GM19395 (cell line): ENCODE data around the gene KRT5.

ENCODE experiments used
- ATAC-seq: cut with Tn5 transposase; IDR thresholded peaks from one replicate; pipeline ENCODE4 v1.9.1; 2021; ENCODE audit warnings: mild to moderate bottlenecking, moderate library complexity; ENCODE audit not compliant: unreplicated experiment

KRT5 gene

DNA sequence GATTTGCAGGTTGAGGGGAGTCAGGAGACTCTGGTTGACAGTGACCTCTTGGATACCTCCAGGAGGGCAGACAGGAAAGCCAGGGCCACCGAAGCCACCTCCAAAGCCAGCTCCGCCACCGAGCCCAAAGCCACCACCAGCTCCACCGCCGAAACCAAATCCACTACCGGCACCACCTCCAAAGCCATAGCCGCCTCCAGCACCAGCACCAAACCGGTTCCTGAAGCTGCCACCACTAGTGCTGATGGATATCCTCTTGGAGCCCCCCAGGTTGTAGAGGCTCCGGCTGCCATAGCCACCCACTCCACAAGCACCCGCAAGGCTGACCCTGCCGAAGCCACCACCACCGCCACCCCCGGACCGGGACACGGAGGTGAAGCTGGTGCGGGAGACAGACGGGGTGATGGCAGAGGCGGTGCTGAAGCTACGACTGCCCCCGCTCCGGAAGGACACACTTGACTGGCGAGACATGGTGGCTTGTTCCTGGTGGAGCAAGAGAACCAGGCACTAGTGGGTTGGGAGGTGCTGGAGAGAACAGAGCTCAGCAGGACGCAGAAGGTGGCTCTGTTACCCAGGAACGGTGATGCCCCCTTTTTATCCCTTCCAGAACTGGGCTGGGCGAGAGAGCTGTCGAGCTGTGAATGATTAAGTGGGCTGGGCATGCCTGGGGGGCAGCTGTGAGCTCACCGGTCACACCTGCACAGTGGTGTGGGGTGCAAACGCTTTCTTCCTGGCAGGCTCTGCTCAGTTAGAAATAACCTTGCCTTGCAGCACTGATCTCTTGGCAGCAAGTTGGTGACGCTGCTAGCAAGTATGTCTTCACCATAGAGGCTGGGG lies at the start of gene KRT5:
TSS of gene KRT5 (minus strand) at position 569 of the 837 bp plus-strand sequence. CDS start at position 471, 98 bp downstream.
- no peak for ATAC-seq

DNA sequence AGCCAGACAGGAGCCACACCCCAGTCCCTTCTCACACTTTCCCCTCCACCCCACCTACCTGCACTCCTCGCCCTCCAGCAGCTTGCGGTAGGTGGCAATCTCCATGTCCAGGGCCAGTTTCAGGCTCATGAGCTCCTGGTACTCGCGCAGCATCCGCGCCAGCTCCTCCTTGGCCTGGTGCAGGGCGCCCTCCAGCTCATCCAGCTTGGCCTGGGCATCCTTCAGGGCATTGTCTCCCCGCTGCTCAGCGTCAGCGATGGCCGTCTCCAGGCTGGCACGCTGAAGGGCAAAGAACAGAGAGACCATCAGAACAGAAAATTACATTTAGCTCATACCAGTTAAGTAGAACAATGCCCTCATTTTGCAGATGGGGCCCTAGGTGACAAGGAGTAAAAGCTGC lies 47.9 kb upstream of the KRT5 start:
- ATAC-seq, result no peak

DNA sequence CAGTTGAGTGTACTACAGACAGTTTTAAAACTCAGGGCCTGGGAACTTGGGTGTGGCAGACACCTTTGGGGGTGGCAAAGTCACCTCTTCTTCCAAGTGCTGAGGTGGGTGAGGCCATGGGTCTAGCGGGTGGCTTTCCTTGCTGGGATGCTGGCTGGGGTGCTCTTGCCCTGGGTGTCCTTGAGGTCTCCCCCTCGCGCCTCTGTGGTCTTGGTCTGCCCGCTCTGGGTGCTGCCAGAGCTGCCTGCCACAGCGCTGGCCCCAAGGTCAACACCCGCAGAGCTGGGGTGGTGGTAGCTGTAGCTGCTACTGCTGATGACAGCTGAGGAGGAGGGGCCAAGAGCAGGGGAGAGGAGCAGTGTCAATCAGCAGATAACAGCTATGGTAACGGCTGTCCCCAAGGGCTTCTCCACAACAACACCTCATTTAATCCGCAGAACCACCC lies 46.7 kb upstream of the KRT5 start:
- ATAC-seq, result no peak

DNA sequence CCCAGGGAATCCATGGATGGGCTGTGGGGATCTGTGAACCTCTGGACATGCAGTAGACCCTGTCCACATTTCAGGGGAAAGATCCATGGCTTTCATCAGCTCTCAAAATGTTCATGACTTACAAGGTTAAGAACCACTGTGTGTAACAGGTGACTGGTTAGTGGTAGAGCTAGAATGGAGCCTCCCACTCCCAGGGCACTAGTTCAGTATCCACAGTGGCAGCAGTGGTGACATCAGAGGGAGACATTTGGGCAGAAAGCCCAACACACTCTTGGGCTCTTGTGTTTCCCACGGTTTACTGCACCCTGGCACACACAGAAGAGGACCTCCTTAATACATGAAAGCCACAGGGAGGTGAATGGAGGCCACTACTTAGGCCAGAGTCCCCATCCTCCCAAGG lies 44.4 kb upstream of the KRT5 start:
- ATAC-seq, result no peak

DNA sequence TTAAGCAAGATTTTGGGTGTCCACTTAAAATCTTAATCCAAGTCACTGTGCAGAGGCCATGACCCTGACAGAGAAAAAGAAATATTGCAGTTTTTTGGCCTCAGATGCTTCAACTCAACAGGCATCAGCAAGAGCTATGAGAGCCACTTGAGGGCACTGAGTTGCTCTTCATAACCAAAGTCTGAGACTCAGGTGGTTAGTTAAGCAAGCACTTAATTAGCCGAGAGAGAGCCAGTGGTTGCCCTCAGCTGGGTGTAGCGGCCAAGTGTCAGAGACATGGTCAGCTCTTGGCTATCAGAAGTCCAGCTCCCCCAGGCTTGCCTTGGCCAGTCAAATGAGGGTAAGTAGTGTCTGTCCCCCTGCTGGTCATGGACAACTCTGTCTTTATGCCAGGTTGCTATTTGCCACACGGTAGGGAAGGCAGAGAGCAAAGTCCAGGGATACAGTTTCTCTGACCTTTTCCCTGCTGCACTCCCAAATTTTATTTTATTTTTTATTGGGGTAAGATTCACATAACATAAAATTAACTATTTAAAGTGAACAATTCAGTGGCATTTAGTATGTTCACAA lies 41.8 kb upstream of the KRT5 start:
- ATAC-seq, result no peak

DNA sequence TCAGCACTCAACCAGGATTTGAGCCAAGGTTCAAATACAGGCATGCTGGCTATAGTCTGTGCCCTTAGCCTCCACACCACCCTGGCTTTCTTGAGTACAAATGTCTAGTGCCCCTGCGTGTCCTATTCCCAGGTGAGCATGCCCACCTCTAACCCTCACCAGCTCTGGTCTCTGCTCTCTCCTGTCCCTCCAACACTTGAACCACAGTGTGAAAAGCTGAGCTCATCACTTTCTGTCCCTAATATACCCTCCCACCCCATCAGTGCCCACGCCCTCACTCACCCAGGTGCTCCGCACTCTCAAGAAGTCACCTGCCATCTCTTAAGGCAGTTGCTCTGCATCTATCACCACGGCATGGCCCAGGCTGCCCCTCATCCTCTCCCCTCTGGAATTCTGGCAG lies 39.8 kb upstream of the KRT5 start:
- no peak for ATAC-seq

DNA sequence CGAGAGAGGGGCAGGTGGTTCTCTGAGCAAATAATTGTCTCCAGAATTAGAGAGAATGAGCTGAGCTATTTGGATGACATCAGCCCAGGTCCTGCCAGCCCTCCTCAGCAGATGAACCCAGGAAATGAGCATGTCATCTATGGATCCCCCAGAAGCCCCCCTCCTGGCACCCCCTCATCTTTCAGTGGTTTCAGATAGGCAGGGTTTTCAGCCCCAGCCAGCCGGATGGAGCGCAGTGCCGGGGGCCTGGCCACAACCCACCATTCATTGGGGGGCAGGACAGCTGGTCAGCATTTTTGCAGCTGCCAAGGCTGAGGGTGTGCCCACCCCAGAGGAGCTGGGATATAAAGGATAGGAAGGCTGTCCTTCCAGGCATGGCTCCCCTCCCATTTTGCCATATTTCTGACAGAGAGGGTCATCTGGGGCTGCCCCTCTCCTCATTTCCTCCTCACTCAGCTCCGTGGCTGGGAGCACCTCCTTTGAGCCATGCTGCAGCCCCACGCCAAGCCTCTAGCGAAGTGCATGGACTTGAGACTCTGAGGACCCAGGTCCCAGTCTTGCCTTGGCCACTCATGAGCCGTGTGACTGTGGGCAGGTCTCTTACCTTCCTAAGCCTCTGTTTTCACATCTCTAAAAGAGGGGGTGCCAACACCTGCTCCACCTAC lies 38.7 kb upstream of the KRT5 start:
- no peak for ATAC-seq

DNA sequence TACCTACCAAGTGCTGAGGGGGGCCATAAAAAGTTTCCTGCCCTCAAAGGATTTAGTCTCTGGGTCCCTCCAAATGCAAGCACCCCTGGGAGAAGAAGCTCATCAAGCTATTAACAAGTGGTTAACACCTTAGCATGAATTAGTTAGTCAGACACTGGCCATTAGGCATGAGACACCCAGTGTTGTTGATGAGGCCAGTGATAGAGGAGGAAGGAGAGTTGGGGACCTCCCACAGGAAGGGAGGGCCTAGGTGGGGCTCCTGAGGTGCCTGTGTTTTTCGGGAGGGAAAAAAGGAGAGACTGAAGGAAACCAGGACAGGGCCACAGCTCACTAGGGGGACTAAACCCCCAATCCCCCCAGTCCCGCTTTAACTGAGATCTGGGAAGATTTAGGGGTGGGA lies 37.3 kb upstream of the KRT5 start:
- no peak for ATAC-seq

DNA sequence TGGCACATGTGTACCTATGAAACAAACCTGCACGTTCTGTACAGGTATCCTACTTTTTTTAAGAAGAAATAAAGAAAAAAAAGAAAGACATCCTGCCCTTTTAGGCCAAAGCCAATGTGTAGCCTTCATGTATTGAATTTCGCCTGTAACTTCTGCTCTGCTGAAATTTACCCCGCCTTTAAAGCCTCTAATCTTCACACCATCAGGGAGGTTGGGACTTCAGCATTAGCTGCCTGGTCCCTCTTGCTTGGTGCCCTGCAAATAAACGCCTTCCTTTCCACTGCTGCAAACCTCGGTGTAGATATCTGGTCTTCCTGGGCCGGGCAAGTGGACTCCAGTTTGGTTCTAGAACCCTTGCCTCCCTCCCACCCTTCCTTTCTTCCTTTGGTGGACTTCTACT lies 35.4 kb upstream of the KRT5 start:
- ATAC-seq, result no peak

DNA sequence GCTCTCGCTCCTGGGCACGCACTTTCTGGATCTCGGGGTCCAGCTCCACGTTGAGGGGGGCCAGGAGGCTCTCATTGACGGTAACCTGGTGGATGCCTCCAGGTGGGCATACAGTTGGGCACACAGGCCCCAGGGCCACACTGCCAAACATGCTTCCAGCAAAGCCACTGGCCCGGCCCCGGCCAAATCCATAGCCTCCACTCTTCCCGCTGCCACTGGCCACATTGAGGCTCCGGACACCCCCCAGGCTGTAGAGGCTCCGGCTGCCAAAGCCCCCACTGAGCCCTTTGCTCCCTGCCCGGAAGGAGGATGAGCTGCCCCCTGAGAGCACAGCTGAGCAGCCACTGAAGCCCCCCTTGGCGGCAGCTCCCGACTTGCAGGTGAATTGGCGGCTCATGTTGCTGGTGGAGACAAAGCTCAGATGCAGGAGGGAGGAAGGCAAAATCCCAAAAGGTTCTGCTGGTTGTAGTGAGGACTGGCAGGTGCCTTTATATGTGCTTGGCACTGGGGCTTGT lies 32.5 kb upstream of the KRT5 start, which contains the start of gene KRT71:
TSS of gene KRT71 (minus strand) at position 465 of the 515 bp plus-strand sequence. CDS start at position 397, 68 bp downstream.
- no peak for ATAC-seq

DNA sequence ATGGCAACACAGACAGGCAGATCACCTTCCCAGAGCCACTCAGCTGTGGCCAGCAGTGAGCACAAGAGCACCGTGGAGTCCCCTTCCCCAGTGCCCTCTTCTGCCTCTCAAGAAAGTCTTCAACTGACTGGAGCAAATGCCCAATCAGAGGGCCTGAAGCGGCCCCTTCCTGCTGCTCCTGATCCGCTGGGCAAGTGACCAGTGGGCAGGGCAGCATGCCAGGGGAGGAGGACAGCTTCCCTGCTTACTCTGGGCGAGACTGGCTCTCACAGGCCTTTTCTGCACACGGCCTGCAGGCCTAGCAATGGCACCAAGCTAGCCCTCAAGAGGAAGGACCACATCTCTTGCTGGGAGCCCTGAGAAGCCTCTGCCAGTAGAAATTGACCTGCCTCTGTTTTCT lies 31.9 kb upstream of the KRT5 start:
- ATAC-seq, result no peak

DNA sequence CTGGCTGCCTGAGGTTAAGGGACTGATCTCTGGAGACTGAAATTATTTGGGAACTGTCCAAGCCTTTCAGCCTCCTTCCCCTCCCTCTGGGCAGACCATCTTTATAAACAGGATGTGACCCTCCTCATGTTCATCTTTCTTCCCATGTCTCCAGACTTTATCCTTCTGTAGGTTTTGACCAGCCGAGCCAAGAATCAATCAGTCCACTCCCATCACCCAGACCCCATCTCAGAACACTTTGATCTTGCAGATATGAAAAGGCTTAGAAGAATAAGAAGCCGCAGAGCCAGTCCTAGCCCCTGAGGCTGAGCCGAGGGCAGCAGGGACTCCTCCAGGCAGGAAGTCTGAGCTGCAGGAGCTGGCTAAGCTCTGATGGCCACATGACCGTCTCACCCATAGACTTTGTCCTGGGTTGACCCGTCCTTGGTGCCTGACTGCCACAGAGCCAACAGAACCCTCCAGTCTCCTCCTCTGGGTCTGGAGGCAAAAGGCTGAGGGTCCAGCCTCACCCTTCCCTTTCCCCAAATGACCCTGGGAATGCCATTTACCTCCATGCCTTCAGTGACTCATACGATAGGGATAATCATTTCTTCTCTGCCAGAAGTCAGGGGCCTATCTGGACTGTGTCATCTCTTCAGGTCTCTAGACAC lies 31.1 kb upstream of the KRT5 start:
- ATAC-seq, result no peak

DNA sequence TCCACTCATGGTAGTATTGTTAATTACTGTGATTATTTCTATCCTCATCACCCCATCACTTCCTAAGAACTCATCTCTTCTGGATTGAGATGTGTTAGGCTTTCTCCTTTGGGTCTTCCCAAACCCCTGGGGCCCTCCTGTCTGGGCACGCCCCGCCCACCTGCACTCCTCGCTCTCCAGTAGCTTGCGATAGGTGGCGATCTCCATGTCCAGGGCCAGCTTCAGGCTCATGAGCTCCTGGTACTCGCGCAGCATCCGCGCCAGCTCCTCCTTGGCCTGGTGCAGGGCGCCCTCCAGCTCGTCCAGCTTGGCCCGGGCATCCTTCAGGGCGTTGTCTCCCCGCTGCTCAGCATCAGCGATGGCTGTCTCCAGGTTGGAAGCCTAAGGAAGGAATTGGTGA lies 25.9 kb upstream of the KRT5 start:
- no peak for ATAC-seq

DNA sequence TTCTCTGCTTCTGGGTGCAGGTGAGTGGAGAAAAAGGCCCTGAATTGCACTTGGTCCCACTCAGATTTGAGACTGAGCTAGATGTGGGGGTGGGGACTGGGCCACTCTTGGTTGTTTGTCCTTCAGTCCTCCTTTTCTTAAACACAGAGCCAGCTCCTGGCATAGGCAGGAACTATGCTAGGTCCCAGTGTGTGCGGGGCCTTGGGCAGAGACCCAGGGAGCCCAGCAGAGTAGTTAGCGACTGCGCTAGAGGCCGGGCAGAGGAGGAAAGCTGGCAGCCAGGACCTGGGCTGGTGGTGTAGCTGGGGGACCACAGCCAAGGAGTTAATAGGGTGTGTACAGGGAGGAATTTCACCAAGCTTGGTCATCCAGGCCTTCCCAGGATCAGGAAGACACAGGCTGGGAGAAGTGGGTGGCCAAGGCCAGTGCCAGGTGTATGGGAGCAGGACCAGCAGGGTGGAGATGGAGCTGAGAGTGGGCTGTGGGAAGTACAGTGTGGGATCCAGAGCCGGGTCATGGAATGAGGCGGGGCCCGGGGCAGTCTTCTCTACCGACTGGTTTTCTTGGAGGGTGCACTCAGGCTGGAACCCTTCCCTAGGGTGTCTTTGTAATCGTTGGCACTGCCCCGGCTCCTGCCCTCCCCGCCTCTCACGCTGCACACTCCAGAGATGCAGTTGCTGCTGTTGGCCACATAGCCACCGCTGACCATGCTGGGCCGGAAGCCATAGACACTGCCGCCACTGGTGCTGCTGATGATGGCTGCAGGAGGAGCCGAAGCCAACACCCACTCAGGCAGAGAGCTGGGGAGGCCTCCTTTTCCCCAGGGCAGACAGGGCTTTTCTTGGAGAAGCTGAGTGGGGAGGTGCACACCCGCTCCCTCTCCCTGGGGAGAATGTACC lies 24.0 kb upstream of the KRT5 start:
- ATAC-seq, result no peak

DNA sequence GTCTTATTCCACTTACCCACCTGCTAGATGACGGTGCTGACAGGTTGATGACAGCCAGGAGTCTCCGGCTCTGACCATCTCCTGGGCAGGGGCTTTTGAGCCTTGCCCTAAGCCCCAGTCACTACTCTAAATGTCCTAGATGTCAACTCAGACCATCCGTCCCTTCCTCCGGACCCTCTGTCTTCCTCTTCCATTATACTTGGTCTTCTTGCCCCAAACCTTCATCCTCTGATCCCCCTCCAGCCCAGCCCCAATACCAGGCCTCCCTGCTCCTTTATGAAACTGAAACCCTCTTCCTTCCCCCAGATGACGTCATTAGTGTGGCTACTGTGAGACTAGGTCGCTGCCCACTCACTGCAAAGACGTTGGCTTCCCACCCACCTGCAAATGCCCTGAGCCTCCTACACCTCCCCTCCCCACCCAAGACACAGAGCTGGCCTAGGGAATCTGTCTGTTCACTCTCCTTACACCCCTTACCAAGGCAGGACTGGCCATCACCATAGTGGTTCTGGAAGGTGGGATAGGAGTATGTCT lies 22.7 kb upstream of the KRT5 start:
- ATAC-seq, result no peak

DNA sequence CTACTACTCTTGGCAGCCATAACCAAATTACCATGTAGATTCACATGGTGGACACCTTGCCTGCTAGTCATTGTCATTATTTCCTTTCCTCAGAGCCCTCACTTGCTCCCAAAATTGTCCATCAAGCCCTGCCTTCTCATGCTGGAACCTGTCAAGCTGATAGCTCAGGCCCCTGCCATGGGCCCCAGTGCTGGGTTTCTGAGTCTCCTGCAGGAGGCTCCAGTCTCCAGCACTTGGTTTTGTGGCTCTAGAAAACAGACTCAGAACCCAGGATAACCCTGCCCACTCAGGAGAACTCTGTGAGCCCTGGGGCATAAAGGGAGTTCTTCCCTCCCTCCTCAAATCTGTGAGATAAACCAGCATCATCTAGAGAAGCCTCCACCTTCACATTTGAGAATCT lies 22.0 kb upstream of the KRT5 start:
- no peak for ATAC-seq

DNA sequence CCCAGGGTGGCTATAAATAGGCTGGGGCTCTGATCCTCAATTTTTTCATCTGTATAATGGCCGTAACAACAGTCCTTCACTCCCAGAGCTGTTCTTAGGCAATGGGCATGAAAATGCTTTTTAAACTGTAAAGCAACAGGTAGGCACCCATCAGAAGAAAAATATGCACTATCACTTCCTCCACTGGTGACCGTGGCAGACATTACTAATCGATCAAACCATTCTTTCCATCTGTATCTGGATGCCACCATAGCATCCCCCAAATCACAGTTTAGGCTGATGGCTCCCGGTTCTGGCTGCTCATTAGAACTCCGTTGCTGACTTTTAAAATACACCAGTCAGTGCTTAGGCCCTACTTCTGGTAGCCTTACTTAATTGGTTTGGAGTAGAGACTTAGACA lies 21.5 kb upstream of the KRT5 start:
- no peak for ATAC-seq

DNA sequence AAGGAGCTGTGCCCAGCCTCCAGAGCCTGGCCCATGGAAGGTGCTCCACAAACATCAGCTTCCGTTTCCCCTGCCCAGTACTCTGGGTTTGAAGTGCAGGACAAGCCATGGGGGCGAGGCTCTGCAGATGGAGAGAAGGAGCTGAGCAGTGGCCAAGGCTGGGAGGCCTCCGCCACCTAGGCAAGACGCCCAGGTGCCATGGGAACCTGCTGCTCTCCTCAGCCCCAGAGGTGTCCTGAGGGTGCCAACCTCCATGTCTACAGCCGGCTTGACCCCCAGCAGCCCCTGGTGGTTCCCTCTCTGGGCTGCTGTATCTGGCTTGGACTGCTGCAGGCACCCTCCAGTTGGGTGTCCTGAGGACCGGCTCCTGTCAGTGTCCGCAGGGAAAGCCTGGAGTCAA lies 20.3 kb upstream of the KRT5 start:
- ATAC-seq, result no peak

DNA sequence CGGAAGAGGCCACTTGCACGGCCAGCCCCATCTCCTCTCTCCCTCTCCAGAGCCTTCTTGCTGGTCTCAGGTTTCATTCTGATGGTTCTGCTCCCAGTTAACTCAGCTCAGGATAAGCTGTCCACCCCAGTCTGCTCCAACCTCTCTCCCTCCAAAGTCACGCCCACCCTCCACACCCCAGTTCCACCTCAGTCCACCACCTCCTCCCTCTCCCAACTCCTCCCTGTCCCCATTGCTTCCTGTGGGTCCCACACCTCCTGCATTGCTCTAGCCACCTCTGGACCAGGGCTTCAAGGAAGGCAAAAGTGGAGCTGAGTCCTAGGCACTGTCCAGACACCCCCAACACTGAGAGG lies 19.6 kb upstream of the KRT5 start:
- ATAC-seq, result no peak
